ENCODE data around the gene CGNL1. TPM values are rescaled to one million over a fixed set of nuclear protein-coding genes. Genes with fewer than 3 reads are reported as not detected.

Gene CGNL1
- total and polyA plus RNA-seq, 2 experiments from 2014 or later, result 11.4 to 13.1 TPM

GRCh38 chr15:57494581-57494980, 118.3 kb downstream of the CGNL1 start:
- H3K36me3 ChIP-seq (replicated peaks; ENCODE audit: insufficient read depth, low read depth), result no peaks in the 10 kb centered on the region
- no peak overlapping the region for H3K4me2 ChIP-seq
- H2AFZ ChIP-seq, result no peak overlapping the region
- TF ChIP-seq EZH2 (IDR thresholded peaks at IDR 0.05; ENCODE audit: borderline replicate concordance), result no peak
- TF ChIP-seq EZH2phosphoT487 (IDR thresholded peaks at IDR 0.05; ENCODE audit: low read depth, severe bottlenecking, unreplicated experiment), result no peak
- TF ChIP-seq, protein P1, sequence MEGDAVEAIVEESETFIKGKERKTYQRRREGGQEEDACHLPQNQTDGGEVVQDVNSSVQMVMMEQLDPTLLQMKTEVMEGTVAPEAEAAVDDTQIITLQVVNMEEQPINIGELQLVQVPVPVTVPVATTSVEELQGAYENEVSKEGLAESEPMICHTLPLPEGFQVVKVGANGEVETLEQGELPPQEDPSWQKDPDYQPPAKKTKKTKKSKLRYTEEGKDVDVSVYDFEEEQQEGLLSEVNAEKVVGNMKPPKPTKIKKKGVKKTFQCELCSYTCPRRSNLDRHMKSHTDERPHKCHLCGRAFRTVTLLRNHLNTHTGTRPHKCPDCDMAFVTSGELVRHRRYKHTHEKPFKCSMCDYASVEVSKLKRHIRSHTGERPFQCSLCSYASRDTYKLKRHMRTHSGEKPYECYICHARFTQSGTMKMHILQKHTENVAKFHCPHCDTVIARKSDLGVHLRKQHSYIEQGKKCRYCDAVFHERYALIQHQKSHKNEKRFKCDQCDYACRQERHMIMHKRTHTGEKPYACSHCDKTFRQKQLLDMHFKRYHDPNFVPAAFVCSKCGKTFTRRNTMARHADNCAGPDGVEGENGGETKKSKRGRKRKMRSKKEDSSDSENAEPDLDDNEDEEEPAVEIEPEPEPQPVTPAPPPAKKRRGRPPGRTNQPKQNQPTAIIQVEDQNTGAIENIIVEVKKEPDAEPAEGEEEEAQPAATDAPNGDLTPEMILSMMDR (IDR thresholded peaks at IDR 0.05; ENCODE audit: poor library complexity), result no peak
- H3K9me2 ChIP-seq (replicated peaks; ENCODE audit: insufficient read depth), result no peaks in the 10 kb centered on the region
- H3K27me3 ChIP-seq, result no peaks in the 10 kb centered on the region
- H3K4me3 ChIP-seq, result no peak overlapping the region
- no peaks in the 10 kb centered on the region for H3K9me3 ChIP-seq (ENCODE audit: low read depth)
- 91% methylated on average over 4 of the region's 4 CpGs for WGBS (ENCODE audit: low lambda C conversion rate, missing lambda C conversion rate)
- no peak for DNase-seq (ENCODE audit: low spot score)
- no peak overlapping the region for H3K27ac ChIP-seq
- no peaks in the 10 kb centered on the region for H3K79me2 ChIP-seq
- peaks cover 29% of the 10 kb centered on the region for H3K4me1 ChIP-seq (ENCODE audit: insufficient read depth)
- no peaks in the 10 kb centered on the region for H4K20me1 ChIP-seq (ENCODE audit: insufficient read depth, poor library complexity, severe bottlenecking)

- H3K79me2 ChIP-seq, result no peaks in the 10 kb centered on the region
- no peaks in the 10 kb centered on the region for H3K9me2 ChIP-seq (replicated peaks; ENCODE audit: insufficient read depth)
- H3K36me3 ChIP-seq (replicated peaks; ENCODE audit: insufficient read depth, low read depth), result no peaks in the 10 kb centered on the region
- H3K4me3 ChIP-seq, result no peak overlapping the region
- H3K27ac ChIP-seq, result peak overlapping the region; percentile 79
- no peaks in the 10 kb centered on the region for H3K9me3 ChIP-seq (ENCODE audit: low read depth)
- no peak overlapping the region for H3K4me2 ChIP-seq
- 65% methylated on average over 2 of the region's 2 CpGs for WGBS (ENCODE audit: low lambda C conversion rate, missing lambda C conversion rate)
- H2AFZ ChIP-seq, result no peak overlapping the region
- TF ChIP-seq EZH2phosphoT487 (IDR thresholded peaks at IDR 0.05; ENCODE audit: low read depth, severe bottlenecking, unreplicated experiment), result no peak
- no peak for DNase-seq (ENCODE audit: low spot score)
- H3K4me1 ChIP-seq (ENCODE audit: insufficient read depth), result peaks cover 29% of the 10 kb centered on the region
- H3K27me3 ChIP-seq, result no peaks in the 10 kb centered on the region
- no peaks in the 10 kb centered on the region for H4K20me1 ChIP-seq (ENCODE audit: insufficient read depth, poor library complexity, severe bottlenecking)
Observed at GRCh38 chr15:57495041-57495440, 118.7 kb downstream of the CGNL1 start.

- peak; percentile 15 for DNase-seq (ENCODE audit: low spot score)
- no peak overlapping the region for H2AFZ ChIP-seq
- TF ChIP-seq, protein P1 (IDR thresholded peaks at IDR 0.05; ENCODE audit: poor library complexity), result no peak
- TF ChIP-seq EZH2phosphoT487 (IDR thresholded peaks at IDR 0.05; ENCODE audit: low read depth, severe bottlenecking, unreplicated experiment), result no peak
- no peak for TF ChIP-seq EZH2 (IDR thresholded peaks at IDR 0.05; ENCODE audit: borderline replicate concordance)
- 58% methylated on average over 2 of the region's 2 CpGs for WGBS (ENCODE audit: low lambda C conversion rate, missing lambda C conversion rate)
- no peaks in the 10 kb centered on the region for H3K79me2 ChIP-seq
- no peaks in the 10 kb centered on the region for H3K9me3 ChIP-seq (ENCODE audit: low read depth)
- no peaks in the 10 kb centered on the region for H3K27me3 ChIP-seq
- H3K9me2 ChIP-seq (replicated peaks; ENCODE audit: insufficient read depth), result no peaks in the 10 kb centered on the region
- peaks cover 29% of the 10 kb centered on the region for H3K4me1 ChIP-seq (ENCODE audit: insufficient read depth)
- H3K27ac ChIP-seq, result peak overlapping the region; percentile 79
- no peak overlapping the region for H3K4me3 ChIP-seq
- H4K20me1 ChIP-seq (ENCODE audit: insufficient read depth, poor library complexity, severe bottlenecking), result no peaks in the 10 kb centered on the region
- no peaks in the 10 kb centered on the region for H3K36me3 ChIP-seq (replicated peaks; ENCODE audit: insufficient read depth, low read depth)
- H3K4me2 ChIP-seq, result peak overlapping the region; percentile 11
Observed at GRCh38 chr15:57495554-57496165, 119.4 kb downstream of the CGNL1 start.

GRCh38 chr15:57496594-57496945, 120.3 kb downstream of the CGNL1 start:
- DNase-seq (ENCODE audit: low spot score), result no peak
- Histone ChIP-seq H3K4me3 (no peak overlapping the region), H3K36me3 (replicated peaks; ENCODE audit: insufficient read depth, low read depth) (no peaks in the 10 kb centered on the region), H2AFZ (no peak overlapping the region), H4K20me1 (ENCODE audit: insufficient read depth, poor library complexity, severe bottlenecking) (no peaks in the 10 kb centered on the region), H3K79me2 (no peaks in the 10 kb centered on the region), H3K4me2 (no peak overlapping the region), H3K9me2 (replicated peaks; ENCODE audit: insufficient read depth) (no peaks in the 10 kb centered on the region), H3K27ac (peak overlapping the region; percentile 79), H3K27me3 (no peaks in the 10 kb centered on the region), H3K4me1 (ENCODE audit: insufficient read depth) (peaks cover 29% of the 10 kb centered on the region), H3K9me3 (ENCODE audit: low read depth) (no peaks in the 10 kb centered on the region)
- TF ChIP-seq, protein P1 (IDR thresholded peaks at IDR 0.05; ENCODE audit: poor library complexity), result no peak
- TF ChIP-seq EZH2 (IDR thresholded peaks at IDR 0.05; ENCODE audit: borderline replicate concordance) (no peak), EZH2phosphoT487 (IDR thresholded peaks at IDR 0.05; ENCODE audit: low read depth, severe bottlenecking, unreplicated experiment) (no peak)
- 100% methylated on average over 1 of the region's 1 CpG for WGBS (ENCODE audit: low lambda C conversion rate, missing lambda C conversion rate)

Measured in hepatocyte (in vitro differentiated cells).